Activated B cell treated with CpG ODN at 0.5 μM for 24 hours (primary cell): ENCODE data around the gene PHF21A. TPM values are rescaled to one million over a fixed set of nuclear protein-coding genes. Genes with fewer than 3 reads are reported as not detected.

Source experiments
- ATAC-seq: fragments of 200-7000 bp; cut with Tn5 transposase; one replicate; pipeline ENCODE4 v1.10.0; 2021; ENCODE audit warnings: low read depth, mild to moderate bottlenecking, moderate library complexity
- CTCF ChIA-PET: fragments of 350-600 bp; sonication (Branson Sonifier 250); formaldehyde crosslinking; loops from one replicate; lab custom pipeline; 2021; ENCODE audit warnings: antibody characterized with exemption; lab: Charles Lee
- POLR2A ChIA-PET: fragments of 350-600 bp; sonication (Branson Sonifier 250); formaldehyde crosslinking; loops from one replicate; lab custom pipeline; 2021; ENCODE audit warnings: antibody characterized with exemption; lab: Charles Lee
- DNase-seq: peaks from one replicate; pipeline ENCODE4 v3.0.0; 2022
- H3K27ac Mint-ChIP-seq: one replicate; pipeline ENCODE4 v1.8.0; 2020; ENCODE audit warnings: mixed read lengths
- H3K27me3 Mint-ChIP-seq: one replicate; pipeline ENCODE4 v1.8.0; 2021; ENCODE audit warnings: mixed read lengths
- H3K36me3 Mint-ChIP-seq: one replicate; pipeline ENCODE4 v1.8.0; 2021; ENCODE audit warnings: low read depth, mixed read lengths
- H3K4me1 Mint-ChIP-seq: one replicate; pipeline ENCODE4 v1.8.0; 2021; ENCODE audit warnings: mixed read lengths
- H3K4me3 Mint-ChIP-seq: one replicate; pipeline ENCODE4 v1.8.0; 2020; ENCODE audit warnings: mild to moderate bottlenecking, mixed read lengths
- H3K9me3 Mint-ChIP-seq: one replicate; pipeline ENCODE4 v1.8.0; 2020; ENCODE audit warnings: mixed read lengths
- intact Hi-C: fragments of 100-400 bp; cut with micrococcal nuclease; formaldehyde crosslinking; loops from one replicate; pipeline ENCODE4 v1.15.1; 2024
- total RNA-seq: library from RNA; stranded (reverse); gene quantifications from 2 replicates; pipeline ENCODE4 v1.2.3, GENCODE V29; 2022
- TF ChIP-seq, protein P1 (sequence below): fragments of 200-600 bp; IDR thresholded peaks from one replicate; pipeline ENCODE4 v1.8.0; 2022; ENCODE audit warnings: antibody characterized with exemption, mild to moderate bottlenecking

Gene PHF21A
- total RNA-seq, 1 donor from 2014 or later = 71.0 TPM

DNA sequence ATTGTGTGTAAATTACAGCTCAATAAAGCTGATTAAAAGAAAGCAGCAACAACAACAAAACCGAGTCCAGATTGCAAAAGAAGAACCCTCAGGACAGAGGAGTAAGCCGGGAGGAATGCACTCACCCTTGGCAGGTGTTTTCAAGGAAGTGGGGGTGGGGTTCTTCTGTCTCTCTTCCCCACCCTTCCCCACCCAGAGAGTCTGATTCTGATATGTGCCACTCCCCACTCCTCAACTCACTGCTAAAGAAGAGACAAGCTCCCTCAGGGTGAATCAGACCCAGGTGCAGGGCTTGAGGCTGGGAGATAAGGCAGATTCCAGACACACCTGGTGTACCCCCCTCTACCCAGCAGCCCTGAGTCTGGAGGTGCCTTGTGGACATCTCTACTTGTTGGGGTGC is 38.4 kb upstream of the PHF21A start:
- Mint-ChIP-seq H3K4me3 (no peak overlapping the region), H3K4me1 (no peaks in the 10 kb centered on the region), H3K9me3 (no peaks in the 10 kb centered on the region), H3K27ac (no peak overlapping the region), H3K36me3 (no peaks in the 10 kb centered on the region), H3K27me3 (peaks cover 28% of the 10 kb centered on the region)
- DNase-seq = no peak
- ATAC-seq = no peak
- TF ChIP-seq, protein P1, sequence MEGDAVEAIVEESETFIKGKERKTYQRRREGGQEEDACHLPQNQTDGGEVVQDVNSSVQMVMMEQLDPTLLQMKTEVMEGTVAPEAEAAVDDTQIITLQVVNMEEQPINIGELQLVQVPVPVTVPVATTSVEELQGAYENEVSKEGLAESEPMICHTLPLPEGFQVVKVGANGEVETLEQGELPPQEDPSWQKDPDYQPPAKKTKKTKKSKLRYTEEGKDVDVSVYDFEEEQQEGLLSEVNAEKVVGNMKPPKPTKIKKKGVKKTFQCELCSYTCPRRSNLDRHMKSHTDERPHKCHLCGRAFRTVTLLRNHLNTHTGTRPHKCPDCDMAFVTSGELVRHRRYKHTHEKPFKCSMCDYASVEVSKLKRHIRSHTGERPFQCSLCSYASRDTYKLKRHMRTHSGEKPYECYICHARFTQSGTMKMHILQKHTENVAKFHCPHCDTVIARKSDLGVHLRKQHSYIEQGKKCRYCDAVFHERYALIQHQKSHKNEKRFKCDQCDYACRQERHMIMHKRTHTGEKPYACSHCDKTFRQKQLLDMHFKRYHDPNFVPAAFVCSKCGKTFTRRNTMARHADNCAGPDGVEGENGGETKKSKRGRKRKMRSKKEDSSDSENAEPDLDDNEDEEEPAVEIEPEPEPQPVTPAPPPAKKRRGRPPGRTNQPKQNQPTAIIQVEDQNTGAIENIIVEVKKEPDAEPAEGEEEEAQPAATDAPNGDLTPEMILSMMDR = no peak
- intact Hi-C loops = no loop called here
- ChIA-PET CTCF (no interaction called here), POLR2A (no interaction called here)

DNA sequence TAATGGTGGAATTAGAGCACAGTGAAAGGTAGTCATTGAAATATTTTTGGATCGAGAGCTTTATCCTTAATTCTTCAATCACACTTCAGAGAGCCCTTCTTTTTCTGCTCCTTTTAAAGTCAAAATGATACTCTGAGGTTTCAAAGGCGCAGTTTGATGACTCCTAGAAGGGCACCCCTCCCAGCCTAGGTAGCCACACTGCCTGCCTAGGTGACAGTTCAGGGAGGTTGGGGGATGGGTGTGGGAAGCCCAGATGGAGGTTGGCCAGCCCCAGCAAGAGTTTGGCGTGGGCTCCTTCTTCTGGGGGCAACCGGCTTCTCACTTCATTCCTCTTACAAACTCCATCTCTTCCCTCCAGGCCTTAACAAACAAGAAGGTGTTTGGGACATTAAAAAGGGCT is 28.6 kb upstream of the PHF21A start:
- ATAC-seq (no peak), DNase-seq (no peak)
- no peak overlapping the region for H3K4me3 Mint-ChIP-seq
- TF ChIP-seq, protein P1 = no peak
- H3K9me3 Mint-ChIP-seq = no peaks in the 10 kb centered on the region
- H3K27ac Mint-ChIP-seq = no peak overlapping the region
- H3K36me3 Mint-ChIP-seq = no peaks in the 10 kb centered on the region
- no peaks in the 10 kb centered on the region for H3K4me1 Mint-ChIP-seq
- intact Hi-C loops = no loop called here
- ChIA-PET POLR2A (no interaction called here), CTCF (no interaction called here)
- peaks cover 17% of the 10 kb centered on the region for H3K27me3 Mint-ChIP-seq

DNA sequence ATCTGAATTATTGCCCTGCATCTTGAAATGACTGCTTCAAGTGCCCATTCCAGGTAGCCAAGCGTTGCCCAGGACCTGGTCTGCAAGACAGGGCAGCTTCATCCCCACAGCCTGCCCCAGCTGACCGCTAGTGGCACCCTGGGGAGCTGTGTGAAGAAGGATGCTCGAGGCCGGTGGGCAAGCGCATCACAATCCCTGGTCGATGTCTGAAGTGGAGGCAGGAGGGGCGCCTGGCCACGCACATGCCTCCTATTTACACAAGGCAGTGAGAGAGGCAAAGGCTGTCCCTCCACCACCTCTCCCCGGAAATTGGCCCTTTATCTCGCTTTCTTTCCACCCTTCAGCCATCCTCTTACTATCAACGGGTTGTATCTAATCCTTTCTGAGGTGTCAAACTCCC is 28.1 kb upstream of the PHF21A start:
- intact Hi-C loops = no loop called here
- Mint-ChIP-seq H3K4me3 (no peak overlapping the region), H3K4me1 (no peaks in the 10 kb centered on the region), H3K36me3 (no peaks in the 10 kb centered on the region), H3K9me3 (no peaks in the 10 kb centered on the region), H3K27me3 (peaks cover 17% of the 10 kb centered on the region), H3K27ac (no peak overlapping the region)
- POLR2A ChIA-PET = no interaction called here
- TF ChIP-seq, protein P1 = no peak
- CTCF ChIA-PET = no interaction called here
- ATAC-seq (no peak), DNase-seq (no peak)

DNA sequence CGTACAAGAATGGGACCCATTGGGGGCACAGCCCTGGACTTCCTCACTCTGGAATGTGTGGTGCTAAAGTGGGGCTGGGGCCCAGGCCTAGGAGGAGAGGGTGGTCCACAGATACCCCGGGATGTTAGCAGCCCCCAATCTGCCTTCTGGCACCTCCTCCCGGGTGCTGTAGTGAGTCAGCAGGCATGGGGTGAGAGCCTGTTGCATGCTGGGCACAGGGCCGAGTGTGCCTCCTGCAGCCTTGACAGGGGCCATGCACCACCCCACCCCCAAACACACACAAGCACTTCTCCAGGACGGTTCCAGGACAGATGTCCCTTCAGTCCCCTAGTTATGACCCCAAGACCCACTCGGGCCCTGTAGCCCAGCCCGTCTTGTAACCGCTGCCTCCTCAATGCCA is 23.5 kb upstream of the PHF21A start:
- intact Hi-C loops = no loop called here
- no peaks in the 10 kb centered on the region for H3K36me3 Mint-ChIP-seq
- peaks cover 16% of the 10 kb centered on the region for H3K27me3 Mint-ChIP-seq
- DNase-seq (no peak), ATAC-seq (no peak)
- no peak overlapping the region for H3K27ac Mint-ChIP-seq
- H3K4me1 Mint-ChIP-seq = no peaks in the 10 kb centered on the region
- ChIA-PET CTCF (no interaction called here), POLR2A (no interaction called here)
- no peak overlapping the region for H3K4me3 Mint-ChIP-seq
- H3K9me3 Mint-ChIP-seq = no peaks in the 10 kb centered on the region
- TF ChIP-seq, protein P1 = no peak

DNA sequence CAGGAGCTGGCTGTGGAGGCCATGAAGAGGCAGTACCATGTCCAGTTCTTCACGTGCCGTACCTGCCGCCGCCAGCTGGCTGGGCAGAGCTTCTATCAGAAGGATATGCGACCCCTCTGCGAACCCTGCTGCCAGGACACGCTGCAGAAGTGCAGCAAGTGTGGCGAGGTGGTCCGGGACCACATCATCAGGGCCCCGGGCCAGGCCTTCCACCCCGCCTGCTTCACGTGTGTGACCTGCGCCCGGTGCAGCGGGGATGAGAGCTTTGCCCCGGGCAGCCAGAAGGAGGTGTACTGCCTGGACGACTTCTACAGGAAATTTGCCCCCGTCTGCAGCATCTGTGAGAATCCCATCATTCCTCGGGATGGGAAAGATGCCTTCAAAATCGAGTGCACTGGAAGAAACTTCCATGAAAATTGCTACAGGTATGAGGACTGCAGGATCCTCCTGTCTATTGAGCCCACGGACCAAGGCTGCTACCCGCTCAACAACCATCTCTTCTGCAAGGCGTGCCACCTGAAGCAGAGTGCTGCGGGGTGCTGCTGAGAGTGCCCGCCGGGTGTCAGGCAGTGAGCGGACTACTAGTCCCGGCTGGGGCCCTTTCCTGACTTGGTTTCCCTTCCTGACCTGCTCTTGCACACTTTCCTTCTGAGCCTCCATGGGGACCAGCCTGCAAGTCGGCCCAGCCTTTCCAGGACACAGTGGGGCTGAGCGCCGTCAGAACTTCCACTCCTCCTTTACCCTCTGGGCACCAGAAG is 22.0 kb upstream of the PHF21A start:
- Mint-ChIP-seq H3K36me3 (no peaks in the 10 kb centered on the region), H3K27ac (no peak overlapping the region), H3K27me3 (peaks cover 16% of the 10 kb centered on the region), H3K9me3 (no peaks in the 10 kb centered on the region), H3K4me1 (no peaks in the 10 kb centered on the region), H3K4me3 (no peak overlapping the region)
- no peak for DNase-seq
- POLR2A ChIA-PET = interaction anchor here (0.8 kb wide), 1 partner anchor 32 kb away, joined by 3 read pairs; no protein-coding TSS in a partner anchor
- CTCF ChIA-PET = no interaction called here
- TF ChIP-seq, protein P1 = no peak
- no peak for ATAC-seq
- intact Hi-C loops = no loop called here
